GM21737 (cell line): Measurements from ENCODE around the gene RAB5B.

Source experiments
- ATAC-seq: cut with Tn5 transposase; IDR thresholded peaks from one replicate; pipeline ENCODE4 v1.9.1; 2021; ENCODE audit warnings: mild to moderate bottlenecking, moderate library complexity; ENCODE audit not compliant: unreplicated experiment

Gene RAB5B

GRCh38 chr12:55973599-55974307 is at the start of gene RAB5B:
RAB5B (plus strand) TSS chr12:55974078; CDS start chr12:55986961, 12,883 bp downstream.
- ATAC-seq = peak; percentile 87

- ATAC-seq = no peak
Observed at GRCh38 chr12:55925371-55925770, 48.5 kb upstream of the RAB5B start.

- ATAC-seq = no peak
Observed at GRCh38 chr12:55925870-55926737, 47.8 kb upstream of the RAB5B start.

GRCh38 chr12:55926738-55927587 is 46.9 kb upstream of the RAB5B start:
- peak; percentile 41 for ATAC-seq

GRCh38 chr12:55927588-55928502 is 46.0 kb upstream of the RAB5B start, which contains the start of gene PYM1:
PYM1 (minus strand) TSS chr12:55927894; CDS start chr12:55927761, 133 bp downstream.
- peak; percentile 30 for ATAC-seq

- ATAC-seq = peak; percentile 37
Observed at GRCh38 chr12:55929306-55929791, 44.5 kb upstream of the RAB5B start.

GRCh38 chr12:55930771-55931316 is 43.0 kb upstream of the RAB5B start, which contains the start of gene DGKA:
DGKA (plus strand) TSS chr12:55931162; CDS start chr12:55936504, 5,342 bp downstream.
- ATAC-seq = no peak

GRCh38 chr12:55931317-55931779 is 42.5 kb upstream of the RAB5B start:
- no peak for ATAC-seq

- no peak for ATAC-seq
Observed at GRCh38 chr12:55931780-55932550, 41.9 kb upstream of the RAB5B start.

- no peak for ATAC-seq
Observed at GRCh38 chr12:55932551-55932910, 41.3 kb upstream of the RAB5B start.

GRCh38 chr12:55933169-55933798 is 40.6 kb upstream of the RAB5B start:
- ATAC-seq = no peak

GRCh38 chr12:55933799-55934742 is 39.8 kb upstream of the RAB5B start:
- ATAC-seq = no peak

GRCh38 chr12:55934773-55935172 is 39.1 kb upstream of the RAB5B start:
- no peak for ATAC-seq

GRCh38 chr12:55935738-55936151 is 38.1 kb upstream of the RAB5B start:
- ATAC-seq = no peak

- no peak for ATAC-seq
Observed at GRCh38 chr12:55937981-55938380, 35.9 kb upstream of the RAB5B start.

GRCh38 chr12:55938826-55939501 is 34.9 kb upstream of the RAB5B start:
- no peak for ATAC-seq
